Choroid plexus epithelial cell (primary cell): ENCODE results near the gene ITM2B.

Experiments used
- DNase-seq: peaks from one replicate; pipeline ENCODE4 v3.0.0-alpha.2; 2010; ENCODE audit warnings: low read depth
- H3K4me3 ChIP-seq: 2 replicates; pipeline ENCODE4 v1.5.1; 2011; ENCODE audit warnings: low read depth, mild to moderate bottlenecking, control low read depth, low read length, moderate library complexity
- TF ChIP-seq, protein P1 (sequence below): conservative IDR thresholded peaks from 2 replicates; pipeline ENCODE4 v1.5.1; 2011; ENCODE audit warnings: low read depth, mild to moderate bottlenecking, control low read depth, inconsistent platforms, low read length, moderate library complexity

ITM2B gene

DNA sequence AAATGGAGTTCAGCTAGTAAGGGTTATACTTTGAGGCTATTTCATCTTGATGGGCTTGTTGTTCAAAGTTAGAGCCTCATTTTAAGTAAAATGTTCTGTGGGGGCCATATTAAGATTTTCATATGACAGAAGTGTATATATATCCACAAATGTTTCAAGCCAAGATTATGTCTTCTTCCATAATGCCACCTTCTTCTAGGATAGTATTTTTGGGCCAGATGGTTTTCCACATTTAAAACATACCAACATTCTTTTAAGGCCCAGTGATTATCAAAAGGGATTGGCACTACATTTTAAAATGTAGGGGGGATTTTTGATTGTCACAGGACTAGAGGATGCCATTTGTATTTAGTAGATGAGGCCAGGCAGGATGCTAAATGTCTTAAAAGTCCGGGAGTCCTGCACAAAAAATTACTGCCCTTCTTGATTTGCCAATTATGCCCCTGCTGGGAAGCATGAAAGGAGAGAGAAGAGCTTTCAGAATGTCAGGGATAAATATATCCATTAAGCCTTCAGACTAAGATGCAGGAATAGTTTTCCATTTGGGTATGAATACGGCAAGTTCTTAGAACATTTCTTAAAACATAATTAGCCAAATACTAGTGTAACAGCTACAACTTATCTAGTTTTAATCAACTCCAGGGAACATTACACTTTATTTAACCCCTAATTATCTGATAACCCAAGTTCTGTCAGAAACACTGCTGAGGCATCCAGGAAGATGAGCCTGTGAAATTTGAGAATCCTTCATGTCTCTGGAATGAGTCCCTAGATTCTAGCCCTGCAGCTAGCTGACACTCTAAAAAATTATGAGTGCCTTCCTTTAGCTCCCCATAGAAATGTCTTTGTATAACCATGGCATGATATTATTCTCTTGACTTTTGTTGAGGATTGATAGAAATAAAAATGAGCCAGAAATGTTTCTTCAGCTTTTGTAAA lies 34.0 kb downstream of the ITM2B start:
- H3K4me3 ChIP-seq = no peak overlapping the region
- no peak for DNase-seq
- TF ChIP-seq, protein P1, sequence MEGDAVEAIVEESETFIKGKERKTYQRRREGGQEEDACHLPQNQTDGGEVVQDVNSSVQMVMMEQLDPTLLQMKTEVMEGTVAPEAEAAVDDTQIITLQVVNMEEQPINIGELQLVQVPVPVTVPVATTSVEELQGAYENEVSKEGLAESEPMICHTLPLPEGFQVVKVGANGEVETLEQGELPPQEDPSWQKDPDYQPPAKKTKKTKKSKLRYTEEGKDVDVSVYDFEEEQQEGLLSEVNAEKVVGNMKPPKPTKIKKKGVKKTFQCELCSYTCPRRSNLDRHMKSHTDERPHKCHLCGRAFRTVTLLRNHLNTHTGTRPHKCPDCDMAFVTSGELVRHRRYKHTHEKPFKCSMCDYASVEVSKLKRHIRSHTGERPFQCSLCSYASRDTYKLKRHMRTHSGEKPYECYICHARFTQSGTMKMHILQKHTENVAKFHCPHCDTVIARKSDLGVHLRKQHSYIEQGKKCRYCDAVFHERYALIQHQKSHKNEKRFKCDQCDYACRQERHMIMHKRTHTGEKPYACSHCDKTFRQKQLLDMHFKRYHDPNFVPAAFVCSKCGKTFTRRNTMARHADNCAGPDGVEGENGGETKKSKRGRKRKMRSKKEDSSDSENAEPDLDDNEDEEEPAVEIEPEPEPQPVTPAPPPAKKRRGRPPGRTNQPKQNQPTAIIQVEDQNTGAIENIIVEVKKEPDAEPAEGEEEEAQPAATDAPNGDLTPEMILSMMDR = no peak

DNA sequence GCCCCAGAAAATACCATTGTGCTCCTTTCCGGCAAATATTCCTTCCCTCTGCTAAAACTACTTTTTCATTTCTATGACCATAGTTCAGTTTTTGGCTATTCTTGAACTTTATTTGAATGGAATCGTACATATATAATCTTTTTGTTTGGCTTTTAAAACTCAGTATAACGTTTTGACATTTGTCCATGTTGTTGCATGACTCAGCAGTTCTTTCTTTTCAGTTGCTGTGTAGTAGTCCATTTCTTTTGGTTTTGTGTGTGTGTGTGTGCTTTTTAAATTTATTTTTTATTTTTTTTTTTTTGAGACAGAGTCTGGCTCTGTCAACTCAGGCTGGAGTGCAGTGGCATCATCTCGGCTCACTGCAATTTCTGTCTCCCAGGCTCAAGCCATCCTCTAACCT lies 35.0 kb downstream of the ITM2B start:
- H3K4me3 ChIP-seq = no peak overlapping the region
- TF ChIP-seq, protein P1 = no peak
- DNase-seq = no peak

DNA sequence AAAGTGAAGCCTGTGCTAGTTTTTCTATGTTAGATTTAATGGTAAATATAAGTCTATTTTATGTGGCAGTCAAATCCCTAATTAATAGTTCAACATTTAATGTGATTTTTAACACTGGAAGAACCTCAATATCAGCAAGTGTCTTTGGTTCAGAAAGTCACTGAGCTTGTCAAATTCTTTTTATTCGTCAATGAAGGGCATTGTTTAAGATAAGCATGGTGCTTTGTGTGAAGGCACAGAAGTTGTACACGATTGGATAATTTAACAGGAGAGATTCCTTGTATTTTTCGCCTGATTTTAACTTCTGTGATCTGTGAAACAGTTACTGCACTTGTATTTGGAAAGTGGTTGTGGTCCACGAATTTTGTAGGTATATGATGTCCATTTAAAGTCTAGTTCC lies 40.3 kb downstream of the ITM2B start:
- TF ChIP-seq, protein P1 = no peak
- no peak for DNase-seq
- no peak overlapping the region for H3K4me3 ChIP-seq

DNA sequence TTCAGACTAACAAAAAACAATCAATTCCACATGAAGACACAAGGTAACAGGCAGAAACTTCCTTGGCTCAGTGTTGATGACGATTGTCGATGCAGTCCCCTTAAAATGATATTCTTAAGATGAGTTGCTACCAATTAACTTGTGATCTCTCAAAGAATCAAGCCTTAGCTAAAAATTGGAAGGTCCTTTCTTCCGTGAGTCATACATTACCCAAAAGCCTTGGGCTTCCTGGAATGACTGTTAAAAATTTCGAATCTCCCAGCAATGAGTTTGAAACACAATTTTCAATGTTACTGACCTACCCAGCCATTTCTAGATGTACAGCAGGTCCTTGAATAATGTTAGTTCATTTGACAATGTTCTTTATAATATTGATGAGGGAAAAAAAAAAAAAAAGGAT lies 42.5 kb downstream of the ITM2B start:
- TF ChIP-seq, protein P1 = no peak
- no peak overlapping the region for H3K4me3 ChIP-seq
- DNase-seq = no peak

DNA sequence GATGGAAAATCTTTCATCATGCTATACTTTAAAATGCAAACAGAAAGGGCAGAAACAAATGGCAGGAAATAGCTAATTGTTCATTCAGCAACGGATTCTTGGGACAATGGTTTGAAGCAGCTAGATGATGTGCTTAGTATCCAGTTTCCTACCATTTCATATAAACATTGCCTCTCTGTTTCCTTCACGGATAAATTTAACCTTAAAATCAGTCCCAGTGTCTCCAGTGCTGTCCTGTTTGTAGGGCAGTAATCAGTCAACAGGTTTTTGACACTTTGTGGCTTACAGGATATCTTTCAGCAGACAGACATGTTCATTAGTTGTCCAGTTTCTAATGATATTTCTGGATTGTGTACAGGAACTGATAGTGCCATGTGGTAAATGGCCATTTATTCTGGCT lies 45.8 kb downstream of the ITM2B start:
- no peak overlapping the region for H3K4me3 ChIP-seq
- no peak for DNase-seq
- TF ChIP-seq, protein P1 = no peak

DNA sequence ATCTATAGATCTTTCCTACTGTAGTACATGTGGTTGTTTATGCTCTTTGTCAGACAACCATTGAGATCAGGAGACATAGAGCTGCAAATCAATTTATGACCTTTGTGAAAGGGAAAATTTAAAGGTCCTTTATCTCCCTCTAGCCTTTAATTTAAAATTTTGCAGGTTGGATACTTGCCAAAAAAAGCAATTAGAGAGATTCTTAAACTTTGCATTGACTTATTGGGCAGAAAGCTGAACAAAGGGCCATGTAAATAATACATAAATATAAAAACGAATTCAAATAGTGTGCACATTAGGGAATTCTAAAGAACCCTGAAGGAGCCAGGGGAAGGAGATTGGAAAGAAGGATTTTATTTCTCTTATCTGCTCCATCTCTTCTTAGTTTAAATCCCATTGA lies 48.5 kb downstream of the ITM2B start:
- TF ChIP-seq, protein P1 = no peak
- DNase-seq = no peak
- no peak overlapping the region for H3K4me3 ChIP-seq

DNA sequence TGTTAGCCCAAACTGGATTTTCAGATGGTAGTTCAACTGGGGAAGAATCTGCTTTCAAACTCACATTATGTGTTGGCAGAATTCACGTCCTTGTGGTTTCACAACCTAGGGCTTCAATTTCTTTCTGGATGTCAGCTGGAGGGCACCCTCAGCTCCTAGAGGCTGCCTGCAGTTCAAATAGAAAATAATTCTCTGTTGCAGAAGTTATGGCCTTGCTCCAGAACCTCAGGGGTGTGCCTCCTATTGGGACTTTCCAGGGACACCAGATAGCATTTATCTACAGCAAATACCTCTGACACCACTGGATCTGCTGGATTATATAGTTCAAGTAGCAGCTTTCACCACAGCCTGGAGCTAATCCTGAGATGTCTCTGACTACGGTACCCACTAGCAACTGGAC lies 58.7 kb downstream of the ITM2B start:
- TF ChIP-seq, protein P1 = no peak
- DNase-seq = peak; percentile 16
- H3K4me3 ChIP-seq = no peak overlapping the region
